ENCODE measurements around the gene TLX1.

GRCh38 chr10:101087376-101087775 lies 43.7 kb upstream of the TLX1 start:
- no peak for TF ChIP-seq EP300 (IDR thresholded peaks at IDR 0.05)
- TF ChIP-seq, protein P1, sequence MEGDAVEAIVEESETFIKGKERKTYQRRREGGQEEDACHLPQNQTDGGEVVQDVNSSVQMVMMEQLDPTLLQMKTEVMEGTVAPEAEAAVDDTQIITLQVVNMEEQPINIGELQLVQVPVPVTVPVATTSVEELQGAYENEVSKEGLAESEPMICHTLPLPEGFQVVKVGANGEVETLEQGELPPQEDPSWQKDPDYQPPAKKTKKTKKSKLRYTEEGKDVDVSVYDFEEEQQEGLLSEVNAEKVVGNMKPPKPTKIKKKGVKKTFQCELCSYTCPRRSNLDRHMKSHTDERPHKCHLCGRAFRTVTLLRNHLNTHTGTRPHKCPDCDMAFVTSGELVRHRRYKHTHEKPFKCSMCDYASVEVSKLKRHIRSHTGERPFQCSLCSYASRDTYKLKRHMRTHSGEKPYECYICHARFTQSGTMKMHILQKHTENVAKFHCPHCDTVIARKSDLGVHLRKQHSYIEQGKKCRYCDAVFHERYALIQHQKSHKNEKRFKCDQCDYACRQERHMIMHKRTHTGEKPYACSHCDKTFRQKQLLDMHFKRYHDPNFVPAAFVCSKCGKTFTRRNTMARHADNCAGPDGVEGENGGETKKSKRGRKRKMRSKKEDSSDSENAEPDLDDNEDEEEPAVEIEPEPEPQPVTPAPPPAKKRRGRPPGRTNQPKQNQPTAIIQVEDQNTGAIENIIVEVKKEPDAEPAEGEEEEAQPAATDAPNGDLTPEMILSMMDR (IDR thresholded peaks at IDR 0.05), result no peak
- TF ChIP-seq POLR2A (IDR thresholded peaks at IDR 0.05), result no peak

Data from ovary (tissue), 3 donors.